Stimulated activated CD4-positive, alpha-beta T cell treated with anti-CD3 and anti-CD28 coated beads, Interleukin-4, amount 100 ng/mL, for 48 hours (primary cell): Measurements from ENCODE around the gene PNPLA6.

Experiments
- DNase-seq, 2 donors: peaks; one replicate each; pipeline ENCODE4 v3.0.0-alpha.2; 2020; ENCODE audit warnings: low read depth in 2 of 2

PNPLA6 gene

DNA sequence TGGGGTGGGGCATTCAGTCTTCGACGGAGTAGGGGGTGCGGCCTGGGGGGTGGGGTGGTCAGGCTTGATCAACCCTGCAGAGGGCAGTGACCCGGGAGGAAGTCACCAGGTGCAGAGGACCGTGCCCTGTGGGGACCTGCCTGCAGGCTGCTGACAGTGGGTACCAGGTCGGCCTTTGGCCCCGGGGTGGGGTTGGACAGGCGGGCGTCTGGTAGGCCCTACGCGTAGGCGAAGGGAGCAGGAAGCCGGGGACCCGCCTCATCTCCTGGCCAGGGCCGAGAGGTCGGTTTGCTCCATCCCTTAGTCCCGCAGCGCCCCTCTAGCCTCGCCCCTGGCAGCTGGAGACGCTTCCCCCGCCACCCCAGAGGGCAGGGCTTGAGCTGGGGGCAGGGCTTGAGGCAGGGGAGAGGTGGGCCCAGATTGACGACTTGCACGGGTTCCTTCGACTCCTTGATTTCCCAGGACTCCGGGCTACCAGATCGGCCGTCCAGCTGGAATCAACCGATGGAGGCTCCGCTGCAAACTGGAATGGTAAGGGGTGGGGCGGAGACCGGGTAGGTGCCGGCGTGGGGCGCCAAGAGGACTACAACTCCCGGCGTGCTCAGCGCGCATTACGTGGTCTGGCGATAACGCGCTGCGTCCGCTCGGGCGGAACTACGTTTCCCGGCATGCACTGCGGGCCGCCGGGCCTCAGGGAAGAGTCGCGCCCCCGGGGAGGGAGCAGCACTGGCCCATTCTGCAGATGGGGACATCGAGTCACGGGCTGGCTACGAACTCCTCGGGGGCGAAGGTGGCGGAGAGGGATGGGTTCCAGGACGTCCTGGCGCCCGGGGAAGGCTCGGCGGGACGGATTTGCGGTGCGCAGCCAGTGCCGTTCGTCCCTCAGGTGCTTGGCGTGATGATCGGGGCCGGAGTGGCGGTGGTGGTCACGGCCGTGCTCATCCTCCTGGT lies at the start of gene PNPLA6:
PNPLA6 (plus strand) TSS at position 671 of the 951 bp plus-strand sequence; CDS start at position 743, 72 bp downstream.
- peak; percentile 93 to 94 for DNase-seq

DNA sequence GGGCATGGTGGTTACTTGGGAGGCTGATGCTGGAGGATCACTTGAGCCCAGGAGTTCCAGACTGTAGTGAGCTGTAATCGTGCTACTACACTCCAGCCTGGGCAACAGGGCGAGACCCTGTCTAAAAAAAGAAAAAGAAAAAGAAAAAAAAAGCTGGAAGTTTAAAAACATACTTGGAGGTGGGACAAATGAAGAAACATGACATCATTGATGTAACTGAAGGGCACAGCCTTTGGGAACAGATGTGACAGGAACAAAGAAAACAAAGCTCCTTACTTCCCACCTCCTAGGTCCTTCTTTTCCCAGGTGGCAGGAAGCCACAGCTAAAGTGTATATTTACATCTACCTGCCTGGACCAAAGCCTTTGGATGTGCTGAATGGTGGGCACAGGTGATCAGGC lies 48.6 kb upstream of the PNPLA6 start:
- DNase-seq: no peak

DNA sequence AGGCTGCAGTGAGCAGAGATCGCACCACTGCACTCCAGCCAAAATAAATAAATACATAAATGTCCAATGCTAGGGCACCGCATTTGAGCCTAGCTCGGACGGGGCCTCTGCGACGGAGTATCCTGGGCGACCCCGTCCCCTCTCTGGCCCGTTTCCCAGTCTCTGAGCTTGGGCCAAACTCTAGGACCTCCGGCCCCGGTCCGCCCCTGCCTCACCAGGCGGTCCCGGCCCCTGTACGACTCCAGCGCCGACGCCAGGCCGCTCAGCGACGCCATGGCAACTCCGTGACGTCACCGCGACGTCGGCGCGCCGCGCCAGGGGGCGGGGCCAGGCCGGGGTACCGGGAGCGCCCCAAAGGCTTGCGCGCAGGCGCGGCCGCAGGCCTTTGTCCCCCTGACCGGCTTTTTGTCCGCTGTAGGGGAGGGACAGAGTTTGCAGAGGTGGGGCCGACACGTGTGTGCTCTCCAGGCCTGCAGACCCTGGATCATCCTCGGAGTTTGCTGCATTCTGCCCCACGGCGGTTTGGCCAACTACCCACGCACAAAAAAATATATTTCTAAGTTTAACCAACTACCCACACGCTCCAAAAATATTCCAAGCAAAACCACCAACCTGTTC lies 46.7 kb upstream of the PNPLA6 start, which contains the start of gene PEX11G:
PEX11G (minus strand) TSS at position 300 of the 618 bp plus-strand sequence; CDS start at position 275, 25 bp downstream.
- peak; percentile 83 to 91 for DNase-seq

DNA sequence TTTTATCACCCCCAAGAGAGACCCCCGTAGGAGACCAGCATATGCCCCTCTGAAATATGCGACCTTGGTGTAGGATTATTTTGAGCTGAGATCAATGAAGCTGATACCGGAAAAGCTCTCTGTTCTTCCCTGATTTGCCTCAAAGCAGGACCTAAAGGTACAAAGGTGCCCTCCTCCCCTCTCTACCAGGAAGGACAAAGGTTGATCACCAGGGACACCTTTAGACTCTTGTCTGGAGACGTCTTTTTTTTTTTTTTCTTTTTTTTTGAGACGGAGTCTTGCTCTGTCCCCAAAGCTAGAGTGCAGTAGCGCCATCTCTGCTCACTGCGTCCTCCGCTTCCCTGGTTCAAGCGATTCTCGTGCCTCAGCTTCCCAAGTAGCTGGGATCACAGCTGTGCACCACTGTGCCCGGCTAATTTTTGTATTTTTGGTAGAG lies 45.9 kb upstream of the PNPLA6 start:
- no peak for DNase-seq

DNA sequence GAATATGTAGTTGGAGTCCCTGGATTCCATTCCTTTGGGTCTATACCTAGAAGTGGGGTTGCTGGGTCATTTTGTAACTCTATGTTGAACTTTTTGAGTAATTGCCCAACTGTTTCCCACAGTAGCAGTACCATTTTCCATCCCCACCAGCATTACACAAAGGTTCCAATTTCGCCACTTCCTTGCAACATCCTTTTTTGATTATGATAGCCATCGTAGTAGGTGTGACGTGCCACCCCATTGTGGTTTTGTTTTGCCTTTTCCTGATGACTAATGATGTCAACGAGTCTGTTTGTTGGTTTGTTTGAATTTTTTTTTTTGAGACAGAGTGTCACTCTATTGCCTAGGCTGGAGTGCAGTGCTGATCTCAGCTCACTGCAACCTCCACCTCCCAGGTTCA lies 43.4 kb upstream of the PNPLA6 start:
- DNase-seq: peak; percentile 42 to 54

DNA sequence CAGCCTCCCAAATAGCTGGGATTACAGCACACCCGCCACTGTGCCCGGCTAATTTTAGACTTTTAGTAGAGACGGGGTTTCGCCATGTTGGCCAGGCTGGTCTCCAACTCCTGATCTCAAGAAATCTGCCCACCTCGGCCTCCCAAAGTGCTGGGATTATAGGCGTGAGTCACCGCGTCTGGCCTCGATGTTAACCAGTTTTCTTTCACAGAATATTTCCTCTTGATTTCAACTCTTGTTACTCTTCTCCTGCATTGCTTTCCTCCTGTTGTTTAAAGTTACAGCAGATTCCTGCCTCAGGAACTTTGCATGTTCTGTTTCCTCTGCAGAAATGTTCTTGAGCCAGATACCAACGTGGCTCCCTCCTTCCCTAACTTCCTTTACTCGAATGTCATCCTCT lies 43.0 kb upstream of the PNPLA6 start:
- no peak for DNase-seq

DNA sequence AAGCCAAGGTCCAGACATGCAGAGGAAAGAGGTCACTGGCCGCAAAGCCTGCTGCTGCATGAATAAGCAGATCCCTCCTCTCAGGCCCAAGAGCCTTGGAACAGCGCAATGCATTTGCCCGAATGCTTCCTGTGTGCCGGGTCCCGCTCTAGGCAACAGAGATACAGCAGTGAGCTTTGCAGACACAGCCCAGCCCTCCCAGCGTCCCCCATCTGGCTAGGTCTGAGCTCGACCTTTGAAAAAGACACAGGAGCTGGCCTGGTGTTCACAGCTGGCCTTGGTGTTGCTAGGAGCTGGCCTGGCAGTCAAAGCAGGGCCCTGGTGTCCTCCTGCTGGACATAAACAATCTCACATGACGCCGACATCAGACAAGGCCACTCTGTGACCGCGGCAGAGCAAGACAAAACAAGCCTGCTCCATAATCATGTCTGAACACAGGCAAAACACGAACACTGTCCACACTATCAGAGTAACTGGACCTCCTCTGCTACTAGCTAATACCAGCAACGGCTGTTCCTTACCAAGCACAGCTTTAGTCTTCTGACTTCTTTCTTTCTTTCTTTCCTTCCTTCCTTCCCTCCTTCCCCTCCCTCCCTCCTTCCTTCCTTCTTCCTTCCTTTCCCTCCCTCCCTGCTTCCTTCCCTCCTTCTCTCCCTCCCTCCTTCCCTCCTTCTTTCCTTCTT lies 41.0 kb upstream of the PNPLA6 start:
- DNase-seq: no peak

DNA sequence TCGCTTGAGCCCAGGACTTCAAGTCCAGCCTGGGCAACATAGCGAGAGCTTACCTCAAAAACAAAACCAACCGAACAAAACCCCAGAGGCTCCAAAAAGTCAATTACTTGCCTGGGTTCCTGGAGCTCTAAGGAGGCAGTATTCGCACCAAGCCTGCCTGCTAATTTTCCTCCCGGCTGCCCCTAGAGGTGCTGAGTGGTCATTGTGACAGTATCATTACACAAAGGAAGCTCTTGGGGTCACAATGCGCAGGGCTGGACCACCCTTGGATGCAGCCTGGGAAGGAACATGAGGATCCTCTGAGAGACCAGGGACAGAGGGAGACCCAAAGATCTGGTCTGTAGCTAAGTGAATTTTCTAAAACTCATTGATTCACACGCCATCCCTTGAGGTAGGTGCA lies 38.2 kb upstream of the PNPLA6 start:
- no peak for DNase-seq

DNA sequence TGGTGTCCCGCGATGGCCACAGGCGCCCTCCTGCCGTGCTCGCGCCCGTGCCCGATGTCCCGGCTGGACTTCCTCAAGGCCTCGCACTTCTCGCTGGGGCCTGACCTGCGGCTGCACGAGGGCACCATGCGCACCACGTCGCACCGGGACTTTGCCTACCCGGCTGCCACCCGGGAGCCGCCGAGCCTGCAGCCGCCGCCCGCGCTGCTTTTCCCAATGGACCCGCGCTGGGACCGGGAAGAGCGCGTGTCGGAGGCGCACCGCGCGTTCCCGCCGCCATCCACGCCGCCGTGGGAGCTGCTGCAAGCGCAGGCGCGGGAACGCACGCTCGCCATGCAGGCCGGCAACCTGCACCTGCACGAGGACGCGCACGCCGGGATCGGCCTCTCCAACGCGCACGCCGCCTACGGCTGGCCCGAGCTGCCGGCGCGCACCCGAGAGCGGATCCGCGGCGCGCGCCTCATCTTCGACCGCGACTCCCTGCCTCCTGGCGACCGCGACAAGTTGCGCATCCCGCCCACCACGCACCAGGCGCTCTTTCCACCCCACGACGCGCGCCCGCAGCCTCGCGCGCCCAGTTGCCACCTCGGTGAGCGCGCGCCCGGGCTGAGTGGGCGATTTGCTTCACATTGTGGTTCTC lies 34.6 kb upstream of the PNPLA6 start:
- peak; percentile 60 to 61 for DNase-seq

DNA sequence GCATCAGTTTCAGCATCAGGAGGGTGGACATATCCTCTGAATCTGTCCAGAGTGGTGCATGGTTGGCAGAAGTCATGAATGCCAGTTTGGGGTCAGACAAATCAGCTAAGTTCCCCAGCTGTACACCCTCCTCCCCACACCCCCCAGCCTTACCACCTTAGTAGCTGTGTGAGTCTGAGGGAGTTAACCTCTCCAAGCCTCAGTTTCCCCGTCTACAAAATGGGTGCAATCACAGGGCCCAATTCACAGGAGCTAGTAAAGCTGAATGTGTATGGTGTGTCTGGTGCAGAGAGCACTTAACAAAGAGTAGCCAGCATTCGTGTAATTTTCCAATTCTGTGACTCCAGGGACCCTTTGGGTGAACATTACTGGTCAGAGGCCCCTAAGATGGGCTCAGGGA lies 33.0 kb upstream of the PNPLA6 start:
- no peak for DNase-seq

DNA sequence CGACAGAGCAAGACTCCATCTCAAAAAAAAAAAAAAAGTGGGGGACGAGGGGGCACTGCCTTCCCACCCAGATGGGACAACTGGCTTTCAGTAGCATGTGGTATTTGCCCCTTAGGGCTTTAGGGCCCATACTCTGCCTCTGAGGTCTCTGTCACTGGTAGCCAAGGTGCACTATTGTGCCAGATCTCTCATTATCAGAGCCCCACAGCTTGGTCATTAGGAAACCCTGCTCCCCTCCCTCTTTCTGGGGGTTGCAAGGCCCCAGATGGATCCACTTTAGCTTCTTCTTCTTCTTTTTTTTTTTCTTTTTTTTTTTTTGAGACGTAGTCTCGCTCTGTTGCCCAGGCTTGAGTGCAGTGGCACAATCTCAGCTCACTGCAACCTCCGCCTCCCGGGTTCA lies 30.8 kb upstream of the PNPLA6 start:
- no peak for DNase-seq

DNA sequence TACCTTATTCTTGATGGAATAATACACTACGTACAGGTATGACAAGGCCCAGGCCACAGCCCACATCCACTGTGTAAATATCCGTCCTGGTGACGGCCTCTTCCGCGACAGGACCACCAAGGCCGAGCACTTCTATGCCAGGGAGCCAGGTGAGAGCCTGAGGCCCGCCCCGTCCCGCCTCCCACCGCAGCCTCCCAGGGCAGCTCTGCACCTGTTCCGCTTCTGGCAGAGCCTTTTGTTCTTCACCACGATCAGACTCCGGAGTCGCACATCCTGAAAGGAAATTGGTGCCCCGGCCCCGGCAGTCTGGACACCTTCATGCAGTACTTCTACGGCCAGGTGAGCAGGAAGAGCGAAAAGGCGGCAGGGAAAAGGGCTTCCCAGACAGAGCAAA lies 30.2 kb upstream of the PNPLA6 start:
- DNase-seq: no peak

DNA sequence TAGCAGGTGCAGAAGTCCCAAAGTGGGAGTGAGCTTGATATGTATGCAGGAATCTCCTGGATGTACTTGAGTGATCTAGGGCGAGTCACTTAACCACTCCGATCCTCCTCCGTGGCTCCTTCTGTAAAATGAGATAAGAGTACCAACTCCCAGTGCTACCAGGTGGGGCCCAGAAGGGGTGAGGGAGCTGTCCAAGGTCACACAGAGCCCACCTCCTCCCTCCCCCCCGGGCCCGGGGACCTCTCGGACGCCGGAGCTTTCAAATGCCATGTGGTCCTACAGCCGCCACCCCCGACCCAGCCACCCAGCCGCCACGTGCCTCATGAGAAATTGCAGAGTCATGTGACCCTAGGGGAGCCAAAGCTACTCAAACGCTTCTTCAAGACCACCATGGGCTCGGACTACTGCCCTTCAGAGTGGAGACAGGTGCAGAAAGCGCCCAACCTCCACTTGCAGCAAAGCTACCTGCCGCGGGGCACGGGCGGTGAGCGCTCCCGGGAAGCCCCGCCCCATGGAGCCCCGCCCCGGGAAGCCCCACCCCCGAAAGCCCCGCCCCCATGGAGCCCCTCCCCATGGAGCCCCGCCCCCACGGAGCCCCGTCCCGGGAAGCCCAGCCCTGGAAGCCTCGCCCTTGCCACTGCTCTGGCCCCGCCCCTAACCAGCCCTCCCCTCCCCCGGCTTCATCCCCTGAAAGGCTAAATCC lies 29.7 kb upstream of the PNPLA6 start:
- peak in 1 of 2 donors; percentile 39 for DNase-seq

DNA sequence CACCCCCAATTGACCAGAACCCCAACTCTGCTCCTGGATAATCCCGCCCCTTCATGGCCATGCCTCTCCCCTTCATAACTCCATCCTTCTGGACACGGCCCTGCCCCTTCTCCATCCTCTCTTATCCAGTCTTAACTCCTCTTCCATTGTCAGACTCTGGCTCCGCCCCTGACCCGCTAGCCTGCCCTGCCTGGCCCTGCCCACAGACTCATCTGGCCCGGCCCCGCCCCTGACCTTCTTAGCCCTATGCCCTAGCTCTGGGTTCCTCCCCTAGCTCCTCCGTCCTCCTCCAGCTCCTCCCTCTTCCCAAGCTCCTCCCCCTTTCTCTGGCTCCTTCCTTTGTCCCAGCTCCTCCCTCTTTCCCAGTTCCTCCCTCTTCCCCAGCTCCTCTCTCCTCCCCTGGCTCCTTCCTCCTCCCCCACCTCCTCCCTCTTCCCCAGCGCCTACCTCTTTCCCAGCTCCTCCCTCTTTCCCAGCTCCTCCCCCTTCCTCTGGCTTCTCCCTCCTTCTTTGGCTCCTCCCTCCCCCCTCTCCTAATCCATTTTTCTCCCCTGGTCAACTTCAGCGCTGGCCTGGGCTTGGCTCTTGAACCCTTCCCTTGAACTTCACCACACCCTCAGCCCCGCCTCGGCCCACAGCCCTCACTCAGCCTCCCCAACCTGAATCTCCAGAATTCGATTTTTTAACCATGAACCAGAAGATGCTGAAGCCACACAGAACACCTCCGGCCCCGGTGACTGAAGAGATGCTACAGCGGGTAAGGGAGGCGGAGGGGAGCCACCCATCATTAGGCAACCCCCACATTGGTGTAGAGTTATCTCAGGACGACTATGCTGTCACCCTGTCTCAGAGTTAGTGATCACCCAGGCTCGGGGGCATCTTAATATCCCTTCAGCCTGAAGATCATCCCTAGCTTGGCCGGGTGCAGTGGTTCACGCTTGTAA lies 28.9 kb upstream of the PNPLA6 start:
- DNase-seq: peak; percentile 36 to 60

DNA sequence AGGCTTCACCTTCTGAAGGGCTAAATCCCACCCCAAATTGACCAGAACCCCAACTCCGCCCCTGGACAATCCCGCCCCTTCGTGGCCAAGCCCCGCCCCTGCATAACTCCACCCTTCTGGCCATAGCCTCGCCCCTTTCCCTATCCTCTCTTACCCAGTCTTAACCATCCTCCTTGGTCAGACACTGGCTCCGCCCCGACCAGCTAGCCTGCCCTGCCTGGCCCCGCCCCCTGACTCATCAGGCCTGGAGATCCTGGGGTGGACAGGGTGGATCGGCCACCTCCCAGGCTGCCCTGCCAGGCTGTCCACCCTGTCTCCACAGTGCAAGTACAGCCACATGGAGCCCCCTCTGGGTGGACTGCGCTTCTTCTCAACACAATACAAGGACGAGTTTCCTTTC lies 27.6 kb upstream of the PNPLA6 start:
- peak in 1 of 2 donors; percentile 15 for DNase-seq

DNA sequence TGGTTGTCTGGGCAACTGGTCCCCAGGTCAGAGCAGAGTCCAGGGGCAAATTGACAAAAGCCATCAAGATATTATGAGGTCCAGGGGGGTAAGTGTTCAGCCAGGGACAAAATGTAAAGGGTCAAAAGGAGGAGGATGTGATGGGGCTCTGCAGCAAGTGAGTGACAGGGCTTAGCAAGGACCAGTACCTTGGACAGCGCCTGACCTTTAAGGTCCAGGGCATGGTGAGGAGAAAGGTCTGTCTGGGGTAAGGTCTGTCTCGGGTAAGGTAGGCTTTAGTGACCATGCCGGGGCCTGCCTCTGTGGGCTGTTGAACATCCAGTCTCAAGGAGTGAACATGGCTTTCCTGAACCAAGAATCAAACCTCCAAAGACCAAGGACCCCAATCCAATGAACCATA lies 25.9 kb upstream of the PNPLA6 start:
- DNase-seq: no peak

DNA sequence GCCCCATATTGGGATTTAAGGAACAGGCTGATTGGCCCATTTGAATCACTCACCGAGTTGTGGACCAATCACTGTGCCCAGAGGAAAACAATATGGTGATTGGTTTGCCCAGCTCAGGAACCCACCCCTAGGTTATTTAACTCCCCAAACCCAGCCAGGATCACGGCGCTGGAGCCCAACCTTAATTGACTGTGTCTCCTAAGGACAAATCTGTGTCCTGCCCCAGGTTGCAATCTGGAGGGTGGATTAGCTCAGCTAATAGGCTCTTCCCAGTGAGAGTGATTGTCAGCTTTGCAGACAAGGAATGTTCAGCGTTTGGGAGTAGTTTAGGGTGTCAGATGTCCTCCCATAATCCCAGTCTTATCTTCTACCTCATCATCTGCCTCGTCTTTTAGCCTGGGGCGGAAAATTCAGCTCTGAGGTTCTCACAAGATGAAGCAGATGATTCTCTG lies 23.1 kb upstream of the PNPLA6 start:
- DNase-seq: no peak

DNA sequence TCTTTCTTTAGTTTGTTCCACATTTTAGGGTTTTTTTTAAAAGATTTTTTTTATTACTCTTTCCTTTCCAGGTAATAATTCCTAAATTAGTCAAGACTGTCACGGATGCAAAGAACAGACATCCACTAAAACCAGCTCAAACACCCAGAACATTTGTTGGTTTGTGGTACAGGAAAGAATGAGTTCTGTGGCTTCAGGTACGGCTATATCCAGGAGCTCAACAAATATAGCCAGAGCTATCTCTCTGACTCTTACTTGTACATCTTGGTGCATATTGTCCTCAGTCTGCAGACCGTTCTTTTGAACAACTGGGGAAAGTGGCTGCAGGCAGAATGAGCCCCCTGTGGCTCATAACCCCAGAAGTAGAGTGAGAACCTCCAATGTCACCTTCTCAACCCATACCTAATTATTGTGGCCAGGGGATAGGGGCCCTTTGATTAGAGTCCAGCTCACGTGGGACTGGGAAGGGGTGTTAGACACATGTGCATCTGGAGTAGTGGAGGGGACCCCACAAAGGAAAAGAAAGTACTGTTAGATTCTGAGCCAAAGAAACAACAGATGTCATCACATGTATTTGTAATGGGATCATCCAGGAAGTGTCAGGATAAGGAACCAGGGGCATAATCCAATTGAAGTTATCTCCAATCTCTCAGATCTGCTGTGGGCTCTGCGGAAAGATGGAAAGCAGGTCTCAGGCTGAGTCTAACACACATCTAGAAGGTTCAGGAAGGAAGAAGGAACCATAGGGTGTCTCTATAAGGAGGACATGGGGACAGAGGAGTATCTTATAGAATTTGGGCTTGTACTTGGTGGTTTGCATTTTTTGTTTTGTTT lies 21.5 kb upstream of the PNPLA6 start:
- DNase-seq: no peak

DNA sequence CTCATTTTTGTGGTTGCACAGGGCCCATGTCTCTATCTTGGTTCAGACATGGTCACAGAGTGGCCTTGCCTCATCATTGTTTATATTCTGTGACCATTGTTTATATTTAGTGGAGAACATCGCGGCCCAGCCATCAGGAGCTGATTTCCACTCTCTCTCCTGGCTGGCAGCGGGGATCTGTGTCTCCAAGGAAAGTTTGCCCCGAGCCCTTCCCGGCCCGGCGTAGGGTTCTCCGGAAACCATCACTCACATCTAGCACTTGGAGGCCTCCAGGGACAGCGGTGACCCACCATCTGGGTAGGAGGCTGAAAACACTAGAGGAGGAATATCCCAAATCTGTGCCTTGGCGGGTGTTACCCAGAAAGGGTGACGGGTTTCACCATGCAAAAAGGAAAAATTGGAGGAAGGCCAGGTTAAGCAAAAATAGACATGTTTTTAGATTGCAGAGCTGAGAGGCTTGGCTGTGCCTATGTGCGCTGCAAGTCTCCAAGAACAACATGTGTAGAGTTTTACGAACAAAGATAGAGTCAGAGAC lies 20.3 kb upstream of the PNPLA6 start:
- DNase-seq: no peak
